HepG2 (cell line): ENCODE data around the gene FAM20A. TPM values are rescaled to one million over a fixed set of nuclear protein-coding genes. Genes with fewer than 3 reads are reported as not detected.

Experiments used
- BCL3 ChIP-seq: sonication (generic); formaldehyde crosslinking; IDR thresholded peaks from 2 replicates; pipeline ENCODE4 v1.5.1; 2020; ENCODE audit warnings: mild to moderate bottlenecking, missing genetic modification reagents, moderate library complexity
- CHCHD3 ChIP-seq: sonication (generic); formaldehyde crosslinking; IDR thresholded peaks from 2 replicates; pipeline ENCODE4 v1.8.0; 2022; ENCODE audit warnings: mild to moderate bottlenecking, missing genetic modification reagents, moderate library complexity
- CREM ChIP-seq, 2 experiments: sonication (generic) in 1 of 2; formaldehyde crosslinking in 1 of 2; IDR thresholded peaks; 2 replicates each; pipeline versions ENCODE4 v1.4.0 to v1.6.1; 2016 to 2020; ENCODE audit warnings: antibody characterized with exemption in 1 of 2, mild to moderate bottlenecking in 1 of 2, missing genetic modification reagents in 1 of 2
- CSRNP1 ChIP-seq: sonication (generic); formaldehyde crosslinking; IDR thresholded peaks from 2 replicates; pipeline ENCODE4 v1.8.1; 2023; ENCODE audit warnings: mild to moderate bottlenecking, missing genetic modification reagents
- GLI4 ChIP-seq: sonication (generic); formaldehyde crosslinking; IDR thresholded peaks from 2 replicates; pipeline ENCODE4 v1.5.1; 2020; ENCODE audit warnings: missing genetic modification reagents, mild to moderate bottlenecking, moderate library complexity, borderline replicate concordance
- KLF13 ChIP-seq: sonication (generic); formaldehyde crosslinking; IDR thresholded peaks from 2 replicates; pipeline ENCODE4 v1.4.0; 2020; ENCODE audit warnings: mild to moderate bottlenecking, missing genetic modification reagents
- MATR3 ChIP-seq: sonication (generic); formaldehyde crosslinking; IDR thresholded peaks from 2 replicates; pipeline ENCODE4 v1.4.0; 2020; ENCODE audit warnings: missing genetic modification reagents
- NFIB ChIP-seq: sonication (generic); formaldehyde crosslinking; IDR thresholded peaks from 2 replicates; pipeline ENCODE4 v1.9.0; 2021; ENCODE audit warnings: missing genetic modification reagents, mild to moderate bottlenecking, borderline replicate concordance
- ZKSCAN1 ChIP-seq: fragments of 150-350 bp; IDR thresholded peaks from 2 replicates; pipeline ENCODE4 v1.6.1; 2014; ENCODE audit warnings: low read length
- ZNF142 ChIP-seq: sonication (generic); formaldehyde crosslinking; IDR thresholded peaks from 2 replicates; pipeline ENCODE4 v1.4.0; 2020; ENCODE audit warnings: missing genetic modification reagents
- ZNF230 ChIP-seq: sonication (generic); formaldehyde crosslinking; IDR thresholded peaks from 2 replicates; pipeline ENCODE4 v1.4.0; 2020; ENCODE audit warnings: mild to moderate bottlenecking, missing genetic modification reagents
- ZNF251 ChIP-seq: sonication (generic); formaldehyde crosslinking; IDR thresholded peaks from 2 replicates; pipeline ENCODE4 v1.9.0; 2021; ENCODE audit warnings: mild to moderate bottlenecking, missing genetic modification reagents
- ZNF430 ChIP-seq: sonication (generic); formaldehyde crosslinking; IDR thresholded peaks from 2 replicates; pipeline ENCODE4 v1.9.0; 2021; ENCODE audit warnings: mild to moderate bottlenecking, missing genetic modification reagents
- ZNF431 ChIP-seq: sonication (generic); formaldehyde crosslinking; IDR thresholded peaks from 2 replicates; pipeline ENCODE4 v1.9.0; 2022; ENCODE audit warnings: missing genetic modification reagents, low read depth, mild to moderate bottlenecking, borderline replicate concordance
- ZNF501 ChIP-seq: sonication (generic); formaldehyde crosslinking; IDR thresholded peaks from 2 replicates; pipeline ENCODE4 v1.5.1; 2020; ENCODE audit warnings: mild to moderate bottlenecking, moderate library complexity, missing genetic modification reagents
- ZNF7 ChIP-seq: IDR thresholded peaks from 2 replicates; pipeline ENCODE4 v1.6.1; 2016; ENCODE audit warnings: missing biosample characterization, missing genetic modification reagents
- ZNF724P ChIP-seq: sonication (generic); formaldehyde crosslinking; IDR thresholded peaks from 2 replicates; pipeline ENCODE4 v1.8.0; 2022; ENCODE audit warnings: missing genetic modification reagents, borderline replicate concordance
- ZSCAN22 ChIP-seq: sonication (generic); formaldehyde crosslinking; IDR thresholded peaks from 2 replicates; pipeline ENCODE4 v1.4.0; 2020; ENCODE audit warnings: mild to moderate bottlenecking, missing genetic modification reagents
- polyA plus RNA-seq, 8 experiments: library from polyadenylated mRNA; depleted of rRNA in 3 of 8; stranded (reverse) in 7 of 8; unstranded in 1 of 8; fragments of >200 nt; fragmentation: Illumina TruSeq in 4 of 8; extraction: Trizol in 4 of 8; gene quantifications; 2 replicates each; pipeline versions ENCODE4 v1.2.1 to v1.2.3, GENCODE V29; 2011 to 2016; ENCODE audit warnings: low read depth in 4 of 8, missing spikeins in 1 of 8, mixed read lengths in 1 of 8; ENCODE audit not compliant: insufficient read depth in 1 of 8
- total RNA-seq, 5 experiments: library from RNA; depleted of rRNA; stranded (reverse); fragments of >200 nt; fragmentation: Illumina TruSeq; extraction: Trizol; gene quantifications; 2 replicates each; pipeline ENCODE4 v1.2.3, GENCODE V29; 2016; ENCODE audit warnings: low read depth in 1 of 5

FAM20A gene
- total and polyA plus RNA-seq, 2 of the 13 experiments (the other 11 are each of a cell fraction or from before 2014, with no cell fraction given), result 9.3 to 20.7 TPM

GRCh38 chr17:68509141-68510057 is 91.8 kb downstream of the FAM20A start (continued):
- TF ChIP-seq ZNF230 (no peak), GLI4 (no peak), ZNF431 (CRISPR knock-in tag) (0 out of 2 replicates have a peak, but pooled peaks have one; percentile 33), MATR3 (CRISPR knock-in tag) (no peak), KLF13 (no peak), ZNF251 (CRISPR knock-in tag) (no peak), NFIB (CRISPR knock-in tag) (no peak), ZNF142 (CRISPR knock-in tag) (0 out of 2 replicates have a peak, but pooled peaks have one; percentile 46), CREM (IDR thresholded peaks at IDR 0.05) (peak; percentile 35), CREM (CRISPR knock-in tag; IDR thresholded peaks at IDR 0.05) (no peak), ZKSCAN1 (no peak), ZNF7 (CRISPR knock-in tag) (no peak), ZSCAN22 (CRISPR knock-in tag) (no peak), CSRNP1 (CRISPR knock-in tag) (no peak), ZNF724P (CRISPR knock-in tag) (peak; percentile 41; the same call in 1 of the 2 replicates), ZNF501 (CRISPR knock-in tag) (peak; percentile 54; the same call in 1 of the 2 replicates), CHCHD3 (CRISPR knock-in tag) (0 out of 2 replicates have a peak, but pooled peaks have one; percentile 52), ZNF430 (CRISPR knock-in tag) (0 out of 2 replicates have a peak, but pooled peaks have one; percentile 25), BCL3 (CRISPR knock-in tag) (no peak)
